ENCODE data around the gene PLCL2.

Gene PLCL2

GRCh38 chr3:16998236-16998923 lies 113.6 kb downstream of the PLCL2 start:
- Histone ChIP-seq H3K36me3 (replicated peaks) (no peaks in the 10 kb centered on the region), H3K27ac (no peak overlapping the region), H3K27me3 (replicated peaks) (no peaks in the 10 kb centered on the region), H3K4me3 (ENCODE audit: low read depth, low read length) (no peak overlapping the region)
- no peak for TF ChIP-seq CTCF (IDR thresholded peaks at IDR 0.05; ENCODE audit: low read depth, low read length, missing control alignments)
- no peak for DNase-seq
- in situ Hi-C loops (cut with HindIII; ENCODE audit: low pct_ligation_motif_present, low sequenced_read_pairs), result no loop called here

- no peak for TF ChIP-seq CTCF (IDR thresholded peaks at IDR 0.05; ENCODE audit: low read depth, low read length, missing control alignments)
- DNase-seq, result no peak
- in situ Hi-C loops (cut with HindIII; ENCODE audit: low pct_ligation_motif_present, low sequenced_read_pairs), result no loop called here
- no peaks in the 10 kb centered on the region for H3K36me3 ChIP-seq (replicated peaks)
- no peak overlapping the region for H3K27ac ChIP-seq
- H3K4me3 ChIP-seq (ENCODE audit: low read depth, low read length), result no peak overlapping the region
- no peaks in the 10 kb centered on the region for H3K27me3 ChIP-seq (replicated peaks)
These were observed 114.4 kb downstream of the PLCL2 start for GRCh38 chr3:16999161-16999560.

GRCh38 chr3:16999871-17000270 lies 115.1 kb downstream of the PLCL2 start:
- no peak for DNase-seq
- H3K4me3 ChIP-seq (ENCODE audit: low read depth, low read length), result no peak overlapping the region
- no peak overlapping the region for H3K27ac ChIP-seq
- H3K36me3 ChIP-seq (replicated peaks), result no peaks in the 10 kb centered on the region
- H3K27me3 ChIP-seq (replicated peaks), result no peaks in the 10 kb centered on the region
- no peak for TF ChIP-seq CTCF (IDR thresholded peaks at IDR 0.05; ENCODE audit: low read depth, low read length, missing control alignments)
- in situ Hi-C loops (cut with HindIII; ENCODE audit: low pct_ligation_motif_present, low sequenced_read_pairs), result no loop called here

GRCh38 chr3:17003457-17003856 lies 118.7 kb downstream of the PLCL2 start:
- Histone ChIP-seq H3K36me3 (replicated peaks) (no peaks in the 10 kb centered on the region), H3K4me3 (ENCODE audit: low read depth, low read length) (no peak overlapping the region), H3K27me3 (replicated peaks) (no peaks in the 10 kb centered on the region), H3K27ac (no peak overlapping the region)
- in situ Hi-C loops (cut with HindIII; ENCODE audit: low pct_ligation_motif_present, low sequenced_read_pairs), result no loop called here
- no peak for TF ChIP-seq CTCF (IDR thresholded peaks at IDR 0.05; ENCODE audit: low read depth, low read length, missing control alignments)
- no peak for DNase-seq

- TF ChIP-seq CTCF (IDR thresholded peaks at IDR 0.05; ENCODE audit: low read depth, low read length, missing control alignments), result no peak
- in situ Hi-C loops (cut with HindIII; ENCODE audit: low pct_ligation_motif_present, low sequenced_read_pairs), result no loop called here
- no peak for DNase-seq
- no peaks in the 10 kb centered on the region for H3K36me3 ChIP-seq (replicated peaks)
- no peak overlapping the region for H3K27ac ChIP-seq
- no peaks in the 10 kb centered on the region for H3K27me3 ChIP-seq (replicated peaks)
- H3K4me3 ChIP-seq (ENCODE audit: low read depth, low read length), result no peak overlapping the region
These were observed 121.5 kb downstream of the PLCL2 start for GRCh38 chr3:17006132-17006852.

All from brain microvascular endothelial cell (primary cell).